Omental fat pad (tissue), 4 donors: ENCODE data around the gene PTPN12. TPM values are rescaled to one million over a fixed set of nuclear protein-coding genes. Genes with fewer than 3 reads are reported as not detected.

ENCODE experiments used
- ATAC-seq: fragments of 150-250 bp; one replicate; pipeline ENCODE4 v1.9.1; 2016; ENCODE audit warnings: mild to moderate bottlenecking, moderate library complexity; ENCODE audit not compliant: low FRiP score
- DNase-seq: peaks from one replicate; pipeline ENCODE4 v3.0.0-alpha.2; 2019; ENCODE audit warnings: low spot score
- CTCF ChIP-seq, 3 donors: fragments of 450-650 bp; IDR thresholded peaks; one replicate each; pipeline ENCODE4 v1.5.1; 2016 to 2017; ENCODE audit warnings: antibody characterized with exemption in 3 of 3, mild to moderate bottlenecking in 3 of 3, moderate library complexity in 2 of 3
- total RNA-seq, 4 donors: library from RNA; depleted of rRNA; stranded (reverse); fragments of >200 nt; gene quantifications; one replicate each; pipeline ENCODE4 v1.1.0, GENCODE V29; 2016

Gene PTPN12
- total RNA-seq, 4 donors from 2014 or later = 109 to 219 (median 138) TPM

- no peak for TF ChIP-seq CTCF (IDR thresholded peaks at IDR 0.05)
- ATAC-seq (no peak), DNase-seq (no peak)
These were observed 127.6 kb downstream of the PTPN12 start for GRCh38 chr7:77664715-77665114.

GRCh38 chr7:77665161-77665560 is 128.1 kb downstream of the PTPN12 start:
- no peak for ATAC-seq
- DNase-seq = no peak
- TF ChIP-seq CTCF (IDR thresholded peaks at IDR 0.05) = no peak

GRCh38 chr7:77667459-77668086 is 130.5 kb downstream of the PTPN12 start:
- TF ChIP-seq CTCF (IDR thresholded peaks at IDR 0.05) = no peak
- no peak for ATAC-seq
- no peak for DNase-seq

GRCh38 chr7:77674878-77675277 is 137.8 kb downstream of the PTPN12 start:
- TF ChIP-seq CTCF (IDR thresholded peaks at IDR 0.05) = no peak
- DNase-seq = no peak
- ATAC-seq = peak; percentile 91

- DNase-seq (no peak), ATAC-seq (no peak)
- TF ChIP-seq CTCF (IDR thresholded peaks at IDR 0.05) = no peak
These were observed 142.5 kb downstream of the PTPN12 start for GRCh38 chr7:77679608-77680007.

GRCh38 chr7:77680266-77680665 is 143.2 kb downstream of the PTPN12 start:
- DNase-seq (no peak), ATAC-seq (no peak)
- TF ChIP-seq CTCF (IDR thresholded peaks at IDR 0.05) = no peak

- DNase-seq (no peak), ATAC-seq (peak; percentile 65)
- no peak for TF ChIP-seq CTCF (IDR thresholded peaks at IDR 0.05)
These were observed 146.9 kb downstream of the PTPN12 start for GRCh38 chr7:77684030-77684429.
